Skin of body (tissue), 2 donors: Measurements from ENCODE around the gene HID1. TPM values are rescaled to one million over a fixed set of nuclear protein-coding genes. Genes with fewer than 3 reads are reported as not detected.
"Not testable (repeated sequence)": the region's sequence is repeated elsewhere in the genome, so short reads cannot be mapped to it uniquely, and the experiment has no call there.

Source experiments
- DNase-seq: peaks from one replicate; lab custom pipeline; 2025; lab: John Stamatoyannopoulos, UW
- total RNA-seq: library from RNA; depleted of rRNA; stranded (reverse); fragments of >200 nt; gene quantifications from one replicate; pipeline ENCODE4 v1.2.3, GENCODE V29; 2014

The HID1 gene
- total RNA-seq, 1 donor from 2014 or later: 4.0 TPM

DNA sequence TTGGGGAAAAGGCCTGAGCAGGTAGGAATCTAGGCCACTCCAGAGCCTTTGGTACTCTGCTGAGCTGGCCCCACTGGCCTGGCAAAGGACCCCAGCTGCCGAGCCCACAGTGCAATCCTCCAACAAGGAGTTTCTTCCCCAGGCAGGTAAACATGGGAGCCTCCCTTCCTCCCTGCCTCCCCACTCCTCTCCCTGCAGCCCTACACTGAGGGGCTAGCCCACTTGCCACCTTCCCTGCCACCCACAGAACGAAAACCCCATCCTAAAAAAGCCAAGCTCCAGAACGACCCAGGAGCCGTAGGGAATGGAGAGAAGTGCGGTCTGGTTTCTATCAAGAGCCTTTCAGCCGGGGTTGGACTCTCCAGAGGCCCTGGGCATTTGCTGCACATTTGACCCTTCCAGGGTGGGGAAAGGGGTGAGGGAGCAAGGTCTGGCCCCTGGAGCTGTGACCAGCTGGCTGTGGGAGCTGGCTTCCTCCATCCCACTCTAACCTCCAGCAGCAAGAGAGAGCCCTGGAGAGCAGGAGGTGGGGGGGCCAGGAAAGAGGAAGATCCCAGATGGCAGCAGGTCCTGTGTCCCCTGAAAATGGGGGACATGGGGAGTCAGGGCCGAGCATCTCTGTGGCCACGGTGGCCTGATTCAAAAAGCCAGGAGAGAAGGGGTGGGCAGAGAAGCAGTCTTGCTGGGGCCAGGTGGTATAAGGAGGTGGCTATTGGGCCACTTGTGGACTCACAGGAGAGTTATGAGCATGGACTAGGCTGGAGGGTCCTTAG lies 1.3 kb downstream of the HID1 start:
- DNase-seq: no peak

DNA sequence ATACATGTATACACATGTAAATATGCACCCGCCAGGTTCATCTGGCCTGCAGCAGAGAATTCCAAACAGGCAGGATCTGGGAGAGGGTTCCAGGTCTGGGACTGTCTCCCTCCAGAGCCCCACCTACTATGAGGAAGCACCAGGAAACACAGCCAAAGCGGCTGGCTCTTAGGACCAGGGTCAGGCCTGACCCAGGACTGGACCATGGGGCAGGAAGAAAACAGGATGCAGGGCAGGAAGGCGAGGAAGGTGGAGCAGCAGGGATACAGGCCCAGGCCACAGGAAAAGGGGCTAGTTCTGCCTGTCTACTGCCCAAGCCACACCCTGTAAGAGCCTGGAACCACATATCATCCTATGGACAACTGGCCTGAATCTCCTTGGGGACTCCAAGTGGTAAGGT lies 2.2 kb downstream of the HID1 start:
- no peak for DNase-seq

DNA sequence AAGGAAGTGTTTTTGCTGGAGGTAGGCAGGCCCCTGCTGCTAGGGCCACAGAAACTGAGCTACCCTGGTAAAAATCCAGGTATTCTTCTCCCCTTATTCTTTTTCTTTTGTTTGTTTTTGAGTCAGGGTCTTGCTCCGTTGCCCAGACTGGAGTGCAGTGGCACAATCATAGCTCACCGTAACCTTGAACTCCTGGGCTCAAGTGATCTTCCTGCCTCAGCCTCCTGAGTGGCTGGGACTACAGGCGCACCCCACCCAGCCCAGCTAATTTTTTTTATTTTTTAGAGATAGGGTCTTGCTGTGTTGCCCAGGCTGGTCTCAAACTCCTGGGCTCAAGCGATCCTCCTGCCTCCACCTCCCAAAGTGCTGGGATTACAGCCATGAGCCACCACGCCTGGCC lies 3.1 kb downstream of the HID1 start:
- not testable (repeated sequence) for DNase-seq

DNA sequence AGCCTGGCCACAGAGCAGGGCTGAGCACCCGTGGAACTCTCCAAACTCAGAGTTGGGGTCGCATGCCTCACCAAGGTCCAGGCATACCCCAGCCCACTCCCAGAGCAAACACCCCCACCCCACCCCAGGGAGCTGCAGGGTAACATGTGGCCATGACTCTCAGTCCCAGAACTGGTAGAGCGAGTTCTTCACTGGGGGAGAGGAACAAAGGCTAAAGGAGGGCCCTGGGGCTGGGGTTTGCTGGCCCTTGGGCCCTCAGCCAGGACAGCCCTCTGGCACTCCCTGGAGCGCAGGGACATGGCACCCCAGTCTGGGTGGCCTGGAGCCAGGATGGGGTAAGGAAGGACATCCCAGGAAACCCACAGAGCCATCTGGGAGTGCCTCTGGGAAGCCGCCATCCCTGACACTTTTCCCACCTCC lies 4.2 kb downstream of the HID1 start:
- DNase-seq: no peak

DNA sequence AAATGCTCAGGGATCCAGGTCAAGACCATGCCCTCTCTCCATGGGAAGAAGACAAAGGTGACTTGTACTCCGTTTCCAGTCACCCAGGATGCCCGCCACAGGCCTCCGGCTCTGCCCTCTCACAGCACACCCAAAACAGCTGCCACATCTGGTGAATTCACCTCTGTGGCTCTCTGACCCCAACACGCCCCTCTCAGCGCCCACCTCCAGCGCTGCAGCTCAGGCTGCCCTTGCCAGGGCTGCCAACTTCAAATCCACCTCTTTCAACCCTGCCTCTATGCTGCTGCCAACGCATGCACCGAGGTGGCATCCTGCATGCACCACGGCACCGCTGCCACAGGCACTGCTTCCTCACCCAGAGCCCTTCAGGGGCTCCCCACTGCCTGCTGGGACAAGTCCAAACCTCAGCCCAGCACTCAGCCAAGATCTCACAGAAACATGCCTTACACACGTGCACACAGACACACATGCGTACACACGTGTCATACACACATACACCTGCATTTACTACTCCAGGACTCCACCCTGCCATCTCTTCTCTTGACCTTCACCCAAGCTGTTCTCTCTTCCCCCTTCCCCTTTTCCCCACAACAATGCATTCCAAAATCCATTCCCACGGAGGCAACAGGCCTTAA lies 7.5 kb downstream of the HID1 start:
- DNase-seq: no peak

DNA sequence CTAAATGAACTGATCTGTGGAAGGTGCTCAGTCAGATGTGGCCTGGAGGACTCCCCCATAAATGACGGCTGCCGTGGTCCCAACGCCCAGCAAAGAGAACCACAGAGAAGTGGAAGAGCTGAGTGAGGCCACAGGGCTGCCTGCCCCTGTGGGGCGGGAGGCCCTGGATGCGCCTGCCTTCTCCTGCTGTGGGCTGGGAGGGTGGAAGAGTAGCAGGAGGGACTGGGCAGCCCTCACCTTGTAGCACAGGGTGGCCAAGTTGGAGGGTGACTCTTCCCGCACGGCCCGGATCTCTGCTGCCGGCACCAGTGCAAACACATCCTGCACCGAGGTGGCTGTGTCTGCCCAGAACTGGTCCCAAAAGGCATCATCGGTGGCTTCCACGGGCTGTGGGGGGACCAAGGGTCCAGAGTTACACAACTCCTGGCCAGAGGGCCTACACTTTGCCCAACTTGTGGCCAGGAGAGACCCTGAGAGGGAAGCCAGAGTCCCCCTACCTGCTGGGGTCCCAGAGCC lies 8.3 kb downstream of the HID1 start:
- DNase-seq: no peak

DNA sequence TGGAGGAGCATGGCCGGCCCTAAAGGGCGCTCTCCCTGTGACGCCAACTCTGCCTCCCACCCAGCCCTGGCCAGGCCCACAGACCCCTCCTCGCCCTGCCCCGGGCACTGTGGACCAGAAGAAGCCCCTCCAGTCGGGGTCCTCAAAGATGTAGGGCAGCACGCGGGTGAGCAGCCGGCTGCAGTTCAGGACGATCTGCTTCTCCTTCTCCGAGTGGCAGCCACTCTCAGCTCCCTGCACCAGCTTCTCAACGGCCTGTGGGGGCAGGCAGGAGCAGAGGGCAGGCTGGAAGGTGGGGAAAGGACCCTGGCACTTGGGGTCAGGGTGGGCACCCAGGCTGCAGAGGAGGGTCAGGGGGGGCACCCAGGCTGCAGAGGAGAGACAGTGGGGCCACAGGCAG lies 8.9 kb downstream of the HID1 start:
- no peak for DNase-seq

DNA sequence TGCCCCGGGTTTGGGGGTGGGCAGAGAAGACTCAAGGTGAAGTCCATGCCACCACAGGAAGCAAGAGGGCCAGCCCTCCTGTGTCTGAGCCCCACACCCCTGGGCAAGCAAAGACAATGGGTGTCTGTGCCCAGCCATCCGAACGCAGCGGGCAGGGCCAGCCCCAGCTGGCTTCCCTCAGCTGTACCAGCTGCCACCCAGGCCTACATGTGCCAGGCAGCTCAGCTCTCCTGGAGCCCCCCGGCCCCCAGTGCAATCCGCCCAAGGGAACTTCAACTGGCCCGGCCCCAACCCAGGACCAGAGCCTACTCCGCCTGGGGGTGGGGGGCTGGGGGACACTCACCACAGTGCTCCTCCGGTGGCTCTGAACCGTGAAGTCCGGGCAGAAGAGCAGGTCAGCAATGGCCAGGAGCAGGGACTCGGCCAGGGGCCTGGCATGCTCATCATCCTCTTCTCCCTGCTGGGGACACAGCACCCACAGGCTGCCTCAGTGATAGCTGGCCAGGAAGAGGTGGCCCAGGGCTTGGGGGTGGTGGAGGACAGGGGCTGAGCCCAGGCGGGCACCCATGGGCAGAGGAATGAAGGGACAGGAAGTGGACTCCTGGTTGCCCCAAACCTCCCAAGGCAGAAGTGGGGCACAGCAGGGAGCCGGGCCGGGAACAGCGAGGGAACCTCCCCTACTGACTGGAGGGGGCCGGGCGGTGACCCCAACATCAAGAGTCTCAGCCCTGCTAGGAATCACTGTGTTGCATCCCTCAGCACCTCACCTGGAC lies 9.8 kb downstream of the HID1 start:
- no peak for DNase-seq

DNA sequence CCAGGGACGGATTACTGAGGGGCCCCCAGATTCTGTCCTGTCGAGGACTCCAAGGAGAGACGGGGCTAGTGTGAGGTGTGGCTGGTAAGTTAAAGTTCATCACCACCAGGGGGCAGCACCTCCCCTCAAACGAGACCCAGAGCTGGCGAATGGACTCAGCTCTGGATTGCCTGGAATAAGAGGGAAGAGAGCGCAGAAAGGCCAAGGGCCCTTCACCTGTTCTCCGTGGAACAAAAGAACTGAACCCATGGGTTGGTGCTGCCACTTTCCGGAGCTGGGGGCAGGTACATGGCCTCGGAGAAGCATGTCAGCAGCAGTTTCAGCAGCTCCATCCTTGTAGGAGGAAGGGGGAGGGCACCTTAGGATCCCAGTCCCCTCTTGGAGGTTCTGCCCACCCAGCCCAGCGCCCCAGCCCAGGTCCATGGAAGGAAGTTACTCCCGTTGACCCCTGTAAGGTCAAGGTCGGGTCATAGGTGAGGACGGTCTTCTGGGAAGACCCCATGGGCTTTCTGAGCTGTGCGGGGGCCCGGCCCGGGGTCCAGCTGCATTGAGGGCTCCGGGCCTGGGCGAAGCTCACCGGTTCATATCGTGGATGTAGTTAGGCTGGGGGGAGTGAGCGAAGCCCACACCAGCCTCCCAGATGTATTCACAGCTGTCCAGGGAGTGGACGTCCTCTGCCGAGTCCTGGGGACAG lies 10.8 kb downstream of the HID1 start:
- DNase-seq: peak; percentile 47

DNA sequence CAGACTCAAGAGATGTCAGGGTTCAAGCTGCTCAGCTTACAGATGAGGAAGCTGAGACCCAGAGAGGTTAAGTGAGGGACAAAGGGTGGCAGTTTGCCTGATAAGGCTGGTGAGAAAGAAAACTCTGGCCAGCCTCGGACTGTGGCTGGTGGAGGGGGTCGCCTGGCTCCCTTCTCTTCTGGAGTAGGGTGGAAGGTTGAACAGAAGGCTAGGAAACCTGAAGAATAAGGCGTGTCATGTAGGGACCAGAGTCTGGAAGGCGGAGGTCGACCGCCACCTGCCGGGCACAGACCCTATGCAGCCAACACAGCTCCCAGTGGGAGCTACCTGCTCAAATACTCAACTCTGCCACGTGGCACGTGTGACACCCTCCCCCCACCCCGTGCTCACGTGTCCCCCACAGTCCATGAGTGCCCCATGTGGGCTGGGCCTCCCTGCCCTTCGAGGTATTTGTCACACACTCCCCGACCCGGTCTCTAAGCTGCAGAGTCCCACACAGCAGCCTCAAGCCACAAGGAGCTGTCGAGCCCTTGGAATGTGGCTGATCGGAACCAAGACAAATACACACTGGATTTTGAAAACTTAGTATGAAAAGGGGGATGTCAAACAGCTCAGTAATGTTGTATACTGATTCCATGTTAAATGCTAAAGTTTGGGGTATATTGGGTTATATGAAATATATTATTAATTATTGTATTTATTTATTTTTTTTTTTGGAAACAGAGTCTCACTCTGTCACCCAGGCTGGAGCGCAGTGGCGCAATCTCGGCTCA lies 11.8 kb downstream of the HID1 start:
- DNase-seq: no peak

DNA sequence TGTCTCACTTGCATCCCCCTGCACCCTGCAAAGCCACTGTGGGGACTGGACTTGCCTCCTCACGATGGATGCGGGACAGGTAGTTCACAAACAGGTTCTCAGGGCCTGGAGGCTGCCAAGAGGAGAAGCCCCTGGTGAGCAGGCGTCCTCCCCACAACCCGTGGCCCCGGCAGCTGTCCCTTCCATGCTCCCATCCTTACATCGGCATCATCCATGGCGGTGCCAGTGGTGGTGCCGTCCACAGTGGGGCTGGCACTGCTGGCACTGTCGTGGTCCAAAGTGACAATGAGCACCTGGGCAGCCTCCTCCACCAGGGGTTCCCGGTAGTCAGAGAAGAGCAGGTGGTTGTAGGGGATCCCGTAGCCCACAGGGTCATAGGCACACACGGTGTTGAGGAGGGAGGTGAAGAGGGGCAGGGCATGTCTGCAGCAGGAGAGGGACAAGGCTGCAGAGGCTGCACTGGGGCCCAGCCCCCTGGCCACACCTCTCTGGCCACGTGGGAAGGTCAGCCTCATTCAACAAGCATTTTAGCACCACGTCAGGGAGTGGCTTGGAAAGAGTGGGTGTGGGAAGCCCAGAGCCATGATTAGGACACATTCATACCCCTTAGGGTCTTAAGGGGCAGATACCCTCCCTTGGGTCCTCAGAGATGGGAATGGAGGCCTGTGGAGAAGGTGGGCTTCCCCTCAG lies 12.6 kb downstream of the HID1 start:
- no peak for DNase-seq

DNA sequence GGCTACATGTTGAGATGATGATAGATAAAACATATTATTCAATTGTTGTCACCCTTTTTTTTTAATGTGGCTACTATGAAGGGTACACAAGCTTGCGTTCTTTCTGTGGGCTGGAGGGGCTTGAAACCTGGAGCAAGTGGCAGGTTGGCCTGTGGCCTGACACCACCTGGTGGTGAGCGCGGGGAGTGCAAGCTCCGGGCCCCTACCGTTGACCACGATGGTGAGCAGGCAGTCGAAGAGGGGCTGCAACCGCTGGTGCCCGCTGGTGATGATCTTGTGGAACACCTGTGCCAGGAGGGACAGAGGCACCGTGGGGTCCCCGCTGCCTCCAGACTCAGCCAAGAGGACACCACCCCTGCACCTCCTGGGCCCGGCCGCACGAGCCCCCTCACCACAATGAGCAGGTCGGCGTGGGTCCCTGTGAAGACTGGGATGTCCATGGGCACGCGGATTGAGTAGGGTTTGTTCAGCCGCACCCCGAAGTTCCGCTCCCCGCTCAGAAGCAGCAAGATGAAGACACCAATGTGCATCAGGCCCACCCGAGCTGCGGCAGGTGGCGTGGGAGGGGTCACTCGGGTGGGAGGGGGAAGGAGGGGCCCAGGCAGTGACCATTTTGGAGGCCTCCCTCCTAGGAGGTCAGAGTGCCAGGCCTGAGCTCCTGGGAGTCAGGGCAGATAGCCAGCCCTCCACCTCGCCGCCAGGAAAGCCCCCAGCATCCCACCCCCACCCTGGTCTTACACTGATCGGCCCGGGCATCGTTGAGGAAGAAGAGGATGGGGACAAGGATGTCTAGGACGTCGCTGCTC lies 14.4 kb downstream of the HID1 start:
- no peak for DNase-seq

DNA sequence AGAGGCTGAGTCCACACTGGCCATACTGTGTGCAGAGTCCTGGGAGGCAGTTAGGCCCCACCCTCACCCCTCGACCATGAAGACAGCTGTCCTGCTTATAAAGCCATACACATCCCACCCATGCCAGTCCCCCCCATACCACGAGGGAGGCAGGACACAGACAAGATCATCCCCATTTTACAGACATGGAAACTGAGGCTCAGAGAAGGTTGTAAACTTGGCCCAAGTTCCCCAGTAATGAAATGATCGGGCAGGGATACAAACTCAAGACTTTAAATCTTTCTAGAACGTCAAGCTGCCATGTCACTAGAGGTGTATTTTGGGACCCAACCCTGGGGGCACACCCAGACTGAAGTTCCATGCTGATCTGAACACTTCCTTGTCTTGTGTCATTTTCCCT lies 16.5 kb downstream of the HID1 start:
- DNase-seq: no peak

DNA sequence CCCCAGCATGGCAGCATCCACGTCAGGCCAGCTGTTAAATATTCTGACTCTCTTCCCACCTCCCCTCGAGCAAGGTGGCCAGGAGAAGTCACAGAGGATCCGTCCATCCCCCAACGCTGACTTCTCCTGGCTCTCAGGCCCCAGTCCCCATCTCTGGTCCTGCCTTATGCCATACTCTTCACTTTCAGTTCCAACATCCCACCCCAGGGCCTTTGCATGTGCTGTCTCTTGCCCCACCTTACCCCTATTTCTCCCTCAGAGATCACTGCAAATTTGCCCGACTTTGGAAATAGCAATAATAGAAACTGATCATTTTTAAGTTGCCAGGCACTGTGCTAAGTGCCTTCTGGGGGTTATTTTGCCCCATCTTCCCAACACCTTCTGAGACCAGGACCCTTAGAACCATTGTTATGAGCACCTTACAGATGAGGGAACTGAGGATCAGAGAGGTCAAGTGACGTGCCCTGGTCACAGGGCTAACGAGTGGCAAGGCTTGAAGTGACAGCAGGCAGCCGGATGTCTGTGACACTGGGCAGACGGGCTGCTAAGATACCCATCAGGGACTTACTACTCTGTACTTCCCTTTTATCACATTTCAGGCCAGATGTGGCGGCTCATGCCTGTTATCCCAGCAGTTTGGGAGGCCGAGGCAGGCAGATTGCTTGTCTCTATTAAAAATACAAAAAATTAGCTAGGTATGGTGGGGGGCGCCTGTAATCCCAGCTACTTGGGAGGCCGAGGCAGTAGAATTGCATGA lies 17.7 kb downstream of the HID1 start:
- no peak for DNase-seq

DNA sequence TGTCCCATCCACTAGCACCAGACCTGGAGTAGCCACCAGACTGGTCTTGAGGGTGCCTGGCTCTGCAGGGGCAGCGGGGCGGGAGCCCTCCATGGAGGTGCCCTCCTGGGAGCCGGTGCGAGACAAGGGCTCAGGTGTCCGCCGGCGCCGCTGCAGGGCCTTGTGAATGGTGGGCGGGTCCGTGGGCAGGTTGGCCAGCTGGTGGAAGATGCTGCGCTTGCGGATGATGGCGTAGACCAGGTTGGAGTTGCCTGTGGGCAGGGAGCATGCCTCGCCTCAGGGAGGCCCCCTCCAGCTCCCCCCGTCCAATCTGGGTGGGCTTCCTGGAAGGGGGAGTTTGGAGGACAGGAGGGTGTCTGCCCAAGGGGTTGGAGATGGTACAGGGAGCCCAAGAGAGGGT lies 18.4 kb downstream of the HID1 start:
- DNase-seq: no peak

DNA sequence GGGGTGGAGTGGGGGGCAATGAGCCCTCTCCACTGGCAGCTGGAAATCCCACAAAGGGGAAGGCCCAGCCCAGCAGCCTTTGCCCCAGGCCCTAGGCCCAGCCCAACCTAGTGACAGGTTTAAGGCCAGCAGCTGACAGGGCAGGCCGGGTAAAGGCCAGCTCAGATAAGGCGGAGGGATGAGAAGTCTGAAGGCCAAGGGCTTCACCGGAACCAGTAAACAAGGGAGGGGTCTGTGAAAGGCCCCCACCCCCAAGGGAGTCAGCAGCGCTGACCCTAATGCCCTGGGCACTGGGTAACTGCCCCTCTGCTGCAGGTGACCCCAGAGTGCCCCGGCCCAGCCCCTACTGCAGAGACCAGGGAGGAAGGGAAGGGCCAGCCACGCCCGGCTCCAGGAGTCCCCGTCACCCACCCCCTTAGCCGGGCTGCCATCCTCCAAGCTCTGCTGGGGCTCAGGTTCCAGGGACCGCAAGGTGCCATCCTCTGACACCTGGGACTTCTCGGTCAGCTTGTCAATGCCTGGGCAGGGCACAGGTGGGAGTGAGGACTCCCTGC lies 19.3 kb downstream of the HID1 start:
- no peak for DNase-seq

DNA sequence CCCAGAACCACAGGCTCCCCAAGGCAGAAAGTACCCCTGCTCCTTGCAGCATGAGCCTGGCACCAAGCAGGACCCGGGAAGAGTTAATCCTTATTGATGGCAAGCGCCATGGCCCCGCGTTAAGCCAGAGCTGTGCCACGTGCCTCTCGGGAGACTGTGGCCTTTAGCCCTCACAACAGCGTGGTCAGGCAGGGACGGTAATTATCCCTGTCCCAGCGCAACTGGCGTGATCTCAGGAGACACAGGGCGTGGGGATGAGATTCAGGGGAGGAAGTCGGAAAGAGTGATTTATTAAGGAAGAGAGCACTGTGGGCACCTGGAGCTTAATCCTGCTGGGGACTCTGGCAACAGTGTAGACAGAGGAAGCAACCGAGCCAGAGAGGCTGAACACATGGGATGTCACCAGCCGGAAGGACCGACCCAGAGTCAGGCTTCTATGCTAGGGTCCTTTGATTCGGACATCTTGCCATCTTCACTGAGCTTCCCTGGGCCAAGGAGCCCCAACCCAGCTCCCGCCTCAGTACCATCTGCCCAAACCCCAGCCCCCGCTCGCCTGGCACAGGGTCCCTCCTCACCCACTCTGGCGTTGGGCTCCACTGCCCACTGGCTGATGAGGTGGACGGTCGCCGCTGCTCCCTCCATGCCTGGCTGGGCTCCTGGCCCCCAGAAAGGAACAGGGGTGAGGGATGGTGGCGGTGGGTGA lies 20.0 kb downstream of the HID1 start:
- DNase-seq: no peak
